Endothelial cell of hepatic sinusoid (primary cell): Measurements from ENCODE around the gene STIM1.
"Not testable (repeated sequence)": the region's sequence is repeated elsewhere in the genome, so short reads cannot be mapped to it uniquely, and the experiment has no call there.

Experiments
- in situ Hi-C: cut with HindIII; loops from 2 replicates; pipeline ENCODE4 v1.10.0; 2017; ENCODE audit warnings: low sequenced_read_pairs

Gene STIM1

GRCh38 chr11:3969613-3970012 lies 114.1 kb downstream of the STIM1 start:
- in situ Hi-C loops = loop anchor here (10.0 kb wide), 1 partner anchor 105 kb away; no protein-coding TSS in a partner anchor

- in situ Hi-C loops = no loop called here
Observed at GRCh38 chr11:3970108-3970507, 114.6 kb downstream of the STIM1 start.

- in situ Hi-C loops = no loop called here
Observed at GRCh38 chr11:3971756-3972404, 116.4 kb downstream of the STIM1 start.

- in situ Hi-C loops = no loop called here
Observed at GRCh38 chr11:3972431-3972830, 117.0 kb downstream of the STIM1 start.

- in situ Hi-C loops = no loop called here
Observed at GRCh38 chr11:3977078-3977477, 121.6 kb downstream of the STIM1 start.

- in situ Hi-C loops = no loop called here
Observed at GRCh38 chr11:3981084-3981633, 125.7 kb downstream of the STIM1 start.

GRCh38 chr11:3982431-3982830 lies 127.0 kb downstream of the STIM1 start:
- in situ Hi-C loops = no loop called here

- in situ Hi-C loops = no loop called here
Observed at GRCh38 chr11:3983101-3983500, 127.6 kb downstream of the STIM1 start.

GRCh38 chr11:3984896-3985295 lies 129.4 kb downstream of the STIM1 start:
- in situ Hi-C loops = no loop called here

- in situ Hi-C loops = no loop called here
Observed at GRCh38 chr11:3985631-3986030, 130.2 kb downstream of the STIM1 start.

- in situ Hi-C loops = no loop called here
Observed at GRCh38 chr11:3986301-3986700, 130.8 kb downstream of the STIM1 start.

GRCh38 chr11:3989276-3989920 lies 133.9 kb downstream of the STIM1 start:
- in situ Hi-C loops = no loop called here

GRCh38 chr11:3989921-3990290 lies 134.4 kb downstream of the STIM1 start:
- in situ Hi-C loops = no loop called here

- in situ Hi-C loops = no loop called here
Observed at GRCh38 chr11:3990406-3990805, 134.9 kb downstream of the STIM1 start.

- in situ Hi-C loops = no loop called here
Observed at GRCh38 chr11:3992964-3993363, 137.5 kb downstream of the STIM1 start.

- in situ Hi-C loops = no loop called here
Observed at GRCh38 chr11:3994030-3994640, 138.7 kb downstream of the STIM1 start.

- in situ Hi-C loops = no loop called here
Observed at GRCh38 chr11:3995307-3995706, 139.8 kb downstream of the STIM1 start.

GRCh38 chr11:3995949-3996554 lies 140.6 kb downstream of the STIM1 start:
- in situ Hi-C loops = no loop called here

- in situ Hi-C loops = no loop called here
Observed at GRCh38 chr11:3996651-3997050, 141.2 kb downstream of the STIM1 start.

- in situ Hi-C loops = not testable (repeated sequence)
Observed at GRCh38 chr11:4004753-4005152, 149.3 kb downstream of the STIM1 start.

- in situ Hi-C loops = no loop called here
Observed at GRCh38 chr11:4006946-4007680, 151.6 kb downstream of the STIM1 start.
